ENCODE measurements around the gene OPN1MW3.
A peak's percentile ranks its signal among the peaks of the same experiment; 100 is the strongest.
"Not testable (repeated sequence)": the region's sequence is repeated elsewhere in the genome, so short reads cannot be mapped to it uniquely, and the experiment has no call there.

The OPN1MW3 gene

GRCh38 chrX:154296731-154297130 is 39.3 kb downstream of the OPN1MW3 start:
- no peak for DNase-seq

GRCh38 chrX:154298312-154298711 is 40.9 kb downstream of the OPN1MW3 start:
- DNase-seq = no peak

- DNase-seq = no peak
These were observed 43.4 kb downstream of the OPN1MW3 start for GRCh38 chrX:154300816-154301215.

- DNase-seq = not testable (repeated sequence)
These were observed 45.6 kb downstream of the OPN1MW3 start for GRCh38 chrX:154302998-154303397.

GRCh38 chrX:154303476-154303875 is 46.1 kb downstream of the OPN1MW3 start:
- no peak for DNase-seq

- no peak for DNase-seq
These were observed 47.5 kb downstream of the OPN1MW3 start for GRCh38 chrX:154304846-154305245.

GRCh38 chrX:154305541-154306205 is 48.3 kb downstream of the OPN1MW3 start:
- DNase-seq = no peak

GRCh38 chrX:154307202-154307601 is 49.8 kb downstream of the OPN1MW3 start:
- no peak for DNase-seq

- DNase-seq = peak; percentile 33 to 79 (median 67)
These were observed 50.9 kb downstream of the OPN1MW3 start for GRCh38 chrX:154308108-154308946.

GRCh38 chrX:154309041-154309775 is 51.8 kb downstream of the OPN1MW3 start:
- DNase-seq = no peak

GRCh38 chrX:154310616-154311536 is 53.5 kb downstream of the OPN1MW3 start:
- no peak for DNase-seq

- no peak for DNase-seq
These were observed 54.7 kb downstream of the OPN1MW3 start for GRCh38 chrX:154312116-154312515.

- DNase-seq = peak in 2 of 5 experiments; percentile 31 to 73
These were observed 55.8 kb downstream of the OPN1MW3 start for GRCh38 chrX:154313147-154313546.

- DNase-seq = no peak
These were observed 58.0 kb downstream of the OPN1MW3 start for GRCh38 chrX:154315416-154315815.

GRCh38 chrX:154317391-154317995 is 60.1 kb downstream of the OPN1MW3 start:
- DNase-seq = no peak

GRCh38 chrX:154320406-154320805 is 63.0 kb downstream of the OPN1MW3 start:
- no peak for DNase-seq
